ENCODE data around the gene ITPR3. TPM values are rescaled to one million over a fixed set of nuclear protein-coding genes. Genes with fewer than 3 reads are reported as not detected.

Gene ITPR3
- total RNA-seq, 1 donor from 2014 or later: 4.7 TPM

DNA sequence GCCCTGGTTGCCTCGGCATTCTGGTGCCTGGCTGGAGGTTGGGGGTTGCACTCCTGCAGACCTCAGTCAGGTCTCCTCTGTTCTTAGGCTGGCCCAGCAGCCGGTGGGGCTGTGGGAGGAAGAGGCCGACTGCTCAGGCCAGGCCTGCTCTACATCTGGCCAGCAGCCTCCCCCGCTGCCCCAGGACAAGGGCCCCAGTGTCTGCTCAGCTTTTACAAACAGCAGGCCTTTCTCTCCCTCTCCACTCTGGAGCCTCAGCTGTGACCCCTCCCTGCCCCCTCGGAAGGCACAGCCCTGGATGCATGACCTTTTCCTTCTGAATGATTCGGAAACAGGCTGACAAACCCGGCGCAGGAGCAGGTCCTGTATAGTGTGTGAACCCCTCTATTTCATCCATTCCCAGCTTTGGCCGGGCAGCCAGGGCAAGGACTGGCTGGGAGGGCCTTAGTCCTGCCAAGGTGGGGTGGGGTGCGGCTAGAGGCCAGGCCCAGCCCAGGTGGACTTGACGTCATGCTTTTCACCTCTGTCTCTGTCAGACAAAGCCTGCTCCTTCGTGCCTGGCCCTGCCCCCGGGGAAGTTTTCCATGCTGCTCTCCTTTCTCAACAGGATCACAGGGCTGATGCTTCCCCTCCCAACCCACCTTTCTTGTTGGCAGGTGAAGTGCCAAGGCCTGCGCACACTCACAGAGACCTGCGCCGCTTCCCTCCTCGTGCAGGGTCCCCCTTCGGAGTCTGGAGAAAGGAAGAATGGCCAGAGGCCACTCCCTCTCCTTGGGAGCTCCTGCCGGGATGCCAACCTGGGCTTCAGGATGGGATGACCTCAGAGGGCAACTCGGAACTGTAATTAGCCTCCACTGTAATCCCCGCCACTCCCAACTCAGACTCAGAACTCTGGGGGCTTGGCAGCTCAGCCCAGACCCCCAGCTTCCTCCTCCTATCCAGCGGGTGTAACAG, 10.1 kb upstream of the ITPR3 start:
- Histone ChIP-seq H3K36me3 (ENCODE audit: control insufficient read depth in 3 of 3, insufficient read depth in 3 of 3, low read length in 3 of 3) (no peaks in the 10 kb centered on the region), H3K9ac (ENCODE audit: low read depth in 1 of 3, low read length in 3 of 3) (no peak overlapping the region), H3K9me3 (ENCODE audit: control insufficient read depth in 3 of 3, low read length in 3 of 3) (no peaks in the 10 kb centered on the region), H3K27ac (ENCODE audit: low read depth, low read length) (no peak overlapping the region), H3K4me1 (ENCODE audit: control insufficient read depth in 3 of 3, insufficient read depth in 3 of 3, low read length in 3 of 3) (peaks cover 16 to 28% (median 17%) of the 10 kb centered on the region in 3 donors), H3K27me3 (ENCODE audit: control insufficient read depth in 3 of 3, insufficient read depth in 3 of 3, low read length in 3 of 3) (no peaks in the 10 kb centered on the region), H3K4me3 (ENCODE audit: low read length in 3 of 3) (no peak overlapping the region)

DNA sequence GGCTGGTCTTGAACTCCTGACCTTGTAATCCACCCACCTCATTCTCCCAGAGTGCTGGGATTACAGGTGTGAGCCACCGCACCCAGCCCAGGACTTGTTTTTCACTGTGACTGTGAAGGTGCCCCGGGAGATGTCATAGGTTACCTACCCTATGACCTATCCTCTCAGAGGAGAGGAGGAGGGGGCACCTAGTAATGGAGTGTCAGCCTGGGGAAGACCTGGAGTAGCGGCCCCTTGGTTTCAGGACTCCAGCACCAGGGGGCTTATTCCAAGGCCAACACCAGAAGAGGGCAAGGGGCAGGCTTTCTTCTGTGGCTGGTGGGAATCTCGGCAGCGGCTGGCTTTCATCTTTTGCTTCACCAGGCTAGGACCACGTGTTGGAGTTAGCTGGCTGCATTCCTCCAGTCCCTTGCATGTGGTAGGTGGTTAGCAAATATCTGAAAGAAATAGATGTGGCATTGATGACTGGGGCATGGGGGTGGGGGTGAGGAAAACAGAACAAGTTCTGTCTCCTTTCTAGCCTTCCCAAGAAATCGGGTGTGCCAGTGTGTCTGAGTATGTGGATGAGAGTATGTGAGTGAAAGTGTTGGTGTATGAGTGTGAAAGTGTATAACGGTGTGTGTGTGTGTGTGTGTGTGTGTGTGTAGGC, 7.9 kb upstream of the ITPR3 start:
- peaks cover 16 to 21% (median 17%) of the 10 kb centered on the region in 3 donors for H3K4me1 ChIP-seq (ENCODE audit: control insufficient read depth in 3 of 3, insufficient read depth in 3 of 3, low read length in 3 of 3)
- no peak overlapping the region for H3K27ac ChIP-seq (ENCODE audit: low read depth, low read length)
- H3K27me3 ChIP-seq (ENCODE audit: control insufficient read depth in 3 of 3, insufficient read depth in 3 of 3, low read length in 3 of 3): no peaks in the 10 kb centered on the region
- no peak overlapping the region for H3K9ac ChIP-seq (ENCODE audit: low read depth in 1 of 3, low read length in 3 of 3)
- H3K36me3 ChIP-seq (ENCODE audit: control insufficient read depth in 3 of 3, insufficient read depth in 3 of 3, low read length in 3 of 3): no peaks in the 10 kb centered on the region
- no peak overlapping the region for H3K4me3 ChIP-seq (ENCODE audit: low read length in 3 of 3)
- H3K9me3 ChIP-seq (ENCODE audit: control insufficient read depth in 3 of 3, low read length in 3 of 3): no peaks in the 10 kb centered on the region

DNA sequence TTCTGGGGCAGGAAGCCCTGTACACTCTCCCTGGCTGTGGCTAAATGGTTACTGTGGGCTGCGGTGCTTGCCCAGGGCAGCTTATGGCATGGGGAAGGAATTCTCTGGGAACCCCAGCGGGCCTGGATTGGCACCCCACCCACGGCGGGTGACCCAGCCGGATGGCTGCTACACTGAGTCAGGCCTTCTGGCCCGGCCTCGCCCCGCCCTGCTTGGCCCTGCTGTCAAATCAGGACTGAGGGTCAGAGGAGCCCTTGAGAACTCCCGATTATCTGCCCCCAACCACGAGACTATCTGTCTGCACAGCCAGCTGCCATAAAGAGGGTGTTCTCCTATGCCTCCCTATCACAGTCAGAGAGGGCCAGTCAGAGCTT, 7.3 kb upstream of the ITPR3 start:
- Histone ChIP-seq H3K9me3 (ENCODE audit: control insufficient read depth in 3 of 3, low read length in 3 of 3) (no peaks in the 10 kb centered on the region), H3K27ac (ENCODE audit: low read depth, low read length) (no peak overlapping the region), H3K9ac (ENCODE audit: low read depth in 1 of 3, low read length in 3 of 3) (no peak overlapping the region)

DNA sequence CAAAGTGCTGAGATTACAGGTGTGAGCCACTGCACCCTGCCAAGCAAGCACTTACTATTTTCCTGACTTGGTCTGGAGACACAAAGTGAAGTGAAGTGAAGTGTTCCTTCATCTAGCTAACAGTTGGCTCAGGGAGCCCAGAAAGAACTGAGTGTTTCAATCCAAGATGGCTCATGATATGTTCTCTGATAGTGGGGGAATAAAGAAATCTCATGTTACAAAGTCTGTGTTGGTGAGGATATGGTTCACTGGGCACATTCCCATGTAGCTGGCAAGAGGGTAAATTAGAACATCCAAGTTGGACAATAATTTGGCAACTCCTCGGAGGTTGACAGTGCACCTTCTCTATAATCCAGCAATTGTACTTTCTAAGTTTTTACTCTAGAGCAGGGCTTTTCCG, 5.0 kb upstream of the ITPR3 start:
- Histone ChIP-seq H3K9ac (ENCODE audit: low read depth in 1 of 3, low read length in 3 of 3) (no peak overlapping the region), H3K36me3 (ENCODE audit: control insufficient read depth in 3 of 3, insufficient read depth in 3 of 3, low read length in 3 of 3) (no peaks in the 10 kb centered on the region), H3K4me3 (ENCODE audit: low read length in 3 of 3) (no peak overlapping the region), H3K27me3 (ENCODE audit: control insufficient read depth in 3 of 3, insufficient read depth in 3 of 3, low read length in 3 of 3) (peaks cover 0 to 3% (median 0%) of the 10 kb centered on the region in 3 donors), H3K27ac (ENCODE audit: low read depth, low read length) (no peak overlapping the region), H3K9me3 (ENCODE audit: control insufficient read depth in 3 of 3, low read length in 3 of 3) (no peaks in the 10 kb centered on the region), H3K4me1 (ENCODE audit: control insufficient read depth in 3 of 3, insufficient read depth in 3 of 3, low read length in 3 of 3) (peaks cover 8 to 12% (median 9%) of the 10 kb centered on the region in 3 donors)

More for the DNA sequence above, 7.3 kb upstream of the ITPR3 start:
- Histone ChIP-seq H3K4me1 (ENCODE audit: control insufficient read depth in 3 of 3, insufficient read depth in 3 of 3, low read length in 3 of 3) (peaks cover 14 to 18% (median 15%) of the 10 kb centered on the region in 3 donors), H3K36me3 (ENCODE audit: control insufficient read depth in 3 of 3, insufficient read depth in 3 of 3, low read length in 3 of 3) (no peaks in the 10 kb centered on the region), H3K4me3 (ENCODE audit: low read length in 3 of 3) (no peak overlapping the region), H3K27me3 (ENCODE audit: control insufficient read depth in 3 of 3, insufficient read depth in 3 of 3, low read length in 3 of 3) (no peaks in the 10 kb centered on the region)

DNA sequence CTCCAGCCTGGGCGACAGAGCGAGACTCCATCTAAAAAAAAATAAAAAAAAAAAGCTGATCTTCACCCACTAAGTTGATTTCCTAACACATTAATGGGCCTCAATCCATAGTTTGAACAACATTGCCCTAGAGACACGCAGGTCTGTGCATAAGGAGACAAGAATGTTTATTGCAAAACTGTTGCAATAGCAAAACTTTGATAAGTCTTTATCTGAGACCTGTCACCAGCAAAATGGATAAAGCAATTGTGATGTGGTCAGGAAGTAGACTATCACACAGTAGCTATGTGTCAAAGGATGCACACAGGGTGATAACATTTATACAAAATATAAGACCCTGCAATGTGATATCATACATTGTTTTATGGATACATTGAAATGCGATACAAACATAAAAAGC, 4.2 kb upstream of the ITPR3 start:
- H3K27me3 ChIP-seq (ENCODE audit: control insufficient read depth in 3 of 3, insufficient read depth in 3 of 3, low read length in 3 of 3): peaks cover 0 to 5% (median 0%) of the 10 kb centered on the region in 3 donors
- H3K36me3 ChIP-seq (ENCODE audit: control insufficient read depth in 3 of 3, insufficient read depth in 3 of 3, low read length in 3 of 3): no peaks in the 10 kb centered on the region
- H3K9me3 ChIP-seq (ENCODE audit: control insufficient read depth in 3 of 3, low read length in 3 of 3): no peaks in the 10 kb centered on the region
- peaks cover 12 to 16% (median 14%) of the 10 kb centered on the region in 3 donors for H3K4me1 ChIP-seq (ENCODE audit: control insufficient read depth in 3 of 3, insufficient read depth in 3 of 3, low read length in 3 of 3)
- H3K27ac ChIP-seq (ENCODE audit: low read depth, low read length): no peak overlapping the region
- H3K4me3 ChIP-seq (ENCODE audit: low read length in 3 of 3): no peak overlapping the region
- no peak overlapping the region for H3K9ac ChIP-seq (ENCODE audit: low read depth in 1 of 3, low read length in 3 of 3)

DNA sequence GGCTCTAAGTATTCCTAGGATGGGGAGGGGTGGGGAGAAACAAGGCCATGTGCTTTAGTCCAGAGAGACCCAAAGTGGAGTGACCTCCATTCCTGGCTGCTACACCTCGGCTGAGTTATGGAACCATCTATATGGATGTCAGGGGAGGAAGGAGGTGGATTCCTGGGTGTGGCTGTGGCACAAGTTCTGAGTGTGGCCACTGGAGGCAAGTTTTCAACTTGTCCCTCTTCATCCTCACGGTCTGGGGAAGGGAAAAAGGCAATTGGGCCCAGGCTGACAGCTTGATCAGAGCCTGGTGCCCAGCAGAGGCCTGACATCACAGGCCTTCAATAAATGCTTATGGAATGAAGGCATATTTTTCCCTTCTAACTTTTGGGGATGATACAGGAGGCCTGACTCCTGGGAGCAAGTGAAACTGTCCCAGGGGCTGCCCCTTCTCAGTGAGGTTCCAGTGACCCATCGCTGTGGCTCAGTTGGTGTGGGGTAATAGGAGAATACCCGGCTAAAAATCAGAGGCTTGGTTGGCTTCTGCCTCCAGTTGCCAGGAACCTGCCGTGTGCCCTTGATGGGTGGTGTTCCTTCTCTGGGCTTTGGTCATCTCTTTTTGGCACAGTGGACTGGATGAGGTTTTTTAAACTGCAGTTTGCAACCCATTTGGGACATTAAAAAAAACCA, 1.8 kb upstream of the ITPR3 start:
- H3K4me1 ChIP-seq (ENCODE audit: control insufficient read depth in 3 of 3, insufficient read depth in 3 of 3, low read length in 3 of 3): peaks cover 18 to 21% (median 19%) of the 10 kb centered on the region in 3 donors
- H3K4me3 ChIP-seq (ENCODE audit: low read length in 3 of 3): no peak overlapping the region
- peaks cover 0 to 9% (median 0%) of the 10 kb centered on the region in 3 donors for H3K27me3 ChIP-seq (ENCODE audit: control insufficient read depth in 3 of 3, insufficient read depth in 3 of 3, low read length in 3 of 3)
- no peaks in the 10 kb centered on the region for H3K36me3 ChIP-seq (ENCODE audit: control insufficient read depth in 3 of 3, insufficient read depth in 3 of 3, low read length in 3 of 3)
- peak overlapping the region in 1 of 3 donors; percentile 34 for H3K9ac ChIP-seq (ENCODE audit: low read depth in 1 of 3, low read length in 3 of 3)
- no peak overlapping the region for H3K27ac ChIP-seq (ENCODE audit: low read depth, low read length)
- no peaks in the 10 kb centered on the region for H3K9me3 ChIP-seq (ENCODE audit: control insufficient read depth in 3 of 3, low read length in 3 of 3)

DNA sequence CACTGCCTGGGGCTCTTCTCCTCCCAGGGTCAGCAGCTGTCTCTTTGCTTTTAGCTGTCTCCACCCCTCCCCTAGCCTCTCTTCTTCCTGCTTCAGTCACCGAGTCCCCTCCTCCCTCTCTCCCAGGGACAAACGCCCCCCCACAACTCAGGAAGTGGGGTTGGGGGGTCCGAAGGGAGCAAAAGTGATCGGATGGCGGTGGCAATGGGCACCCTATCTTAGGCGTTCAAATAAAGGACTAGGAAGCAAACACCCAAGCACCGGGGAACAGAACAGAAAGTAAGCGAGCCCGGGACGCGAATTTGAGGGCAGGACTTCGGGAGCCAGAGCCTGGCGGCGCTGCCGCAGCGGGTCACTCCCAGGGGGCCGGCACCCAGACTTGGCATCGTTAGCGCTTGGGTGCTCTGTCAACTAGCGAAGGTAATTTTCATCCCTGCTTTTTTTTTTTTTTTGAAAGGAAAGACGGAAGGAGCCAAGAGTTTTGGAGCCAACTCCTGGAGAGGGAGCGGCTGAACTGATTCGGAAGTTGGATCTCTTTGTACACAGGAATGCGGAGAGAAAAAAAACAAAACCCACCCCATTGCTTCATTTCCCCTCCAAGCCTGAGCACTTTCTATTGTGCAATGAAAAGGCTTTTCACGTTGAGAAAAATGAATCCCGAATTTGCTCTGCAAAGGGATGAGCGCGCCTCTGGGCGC, 815 bp upstream of the ITPR3 start:
- Histone ChIP-seq H3K4me1 (ENCODE audit: control insufficient read depth in 3 of 3, insufficient read depth in 3 of 3, low read length in 3 of 3) (peaks cover 18 to 21% (median 19%) of the 10 kb centered on the region in 3 donors), H3K27me3 (ENCODE audit: control insufficient read depth in 3 of 3, insufficient read depth in 3 of 3, low read length in 3 of 3) (peaks cover 0 to 9% (median 0%) of the 10 kb centered on the region in 3 donors), H3K9me3 (ENCODE audit: control insufficient read depth in 3 of 3, low read length in 3 of 3) (no peaks in the 10 kb centered on the region), H3K36me3 (ENCODE audit: control insufficient read depth in 3 of 3, insufficient read depth in 3 of 3, low read length in 3 of 3) (no peaks in the 10 kb centered on the region), H3K4me3 (ENCODE audit: low read length in 3 of 3) (peak overlapping the region; percentile 42 to 80 (median 75)), H3K27ac (ENCODE audit: low read depth, low read length) (peak overlapping the region; percentile 36), H3K9ac (ENCODE audit: low read depth in 1 of 3, low read length in 3 of 3) (peak overlapping the region; percentile 34 to 80 (median 69))

DNA sequence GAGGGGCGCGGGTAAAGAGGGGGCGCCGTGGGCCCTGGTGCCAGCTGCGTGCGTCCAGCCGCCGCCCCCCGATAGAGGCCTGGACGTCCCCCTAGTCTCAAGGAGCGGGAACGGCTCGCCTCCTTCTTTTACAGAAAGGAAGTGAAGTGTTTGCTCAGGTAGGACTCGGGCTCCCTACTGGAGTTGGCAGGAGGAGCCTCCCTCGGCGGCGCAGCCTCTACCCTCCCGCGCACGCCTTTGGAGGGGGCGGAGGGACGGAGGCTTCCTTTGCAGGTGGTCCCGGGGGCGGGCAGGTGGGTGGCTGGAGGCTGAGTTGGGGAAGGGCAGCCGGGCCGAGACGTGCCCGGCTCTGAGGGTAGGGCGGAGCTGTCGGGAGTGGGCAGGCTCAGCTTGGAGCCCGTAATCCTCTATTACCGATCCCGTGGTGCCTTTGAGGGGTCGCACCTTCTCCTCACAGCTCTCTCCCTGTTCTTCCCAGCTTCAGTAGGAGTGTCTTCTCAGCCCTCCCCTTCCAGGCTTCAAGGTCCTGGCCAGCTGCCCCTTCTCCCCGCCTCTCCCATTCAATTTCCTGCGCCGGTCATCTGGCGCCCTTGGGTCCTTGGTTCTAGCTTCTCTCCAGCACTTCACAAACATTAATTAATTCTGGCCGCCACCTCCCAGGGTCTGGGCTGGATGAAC, 728 bp downstream of the ITPR3 start:
- Histone ChIP-seq H3K36me3 (ENCODE audit: control insufficient read depth in 3 of 3, insufficient read depth in 3 of 3, low read length in 3 of 3) (no peaks in the 10 kb centered on the region), H3K27me3 (ENCODE audit: control insufficient read depth in 3 of 3, insufficient read depth in 3 of 3, low read length in 3 of 3) (peaks cover 0 to 9% (median 0%) of the 10 kb centered on the region in 3 donors), H3K27ac (ENCODE audit: low read depth, low read length) (peak overlapping the region; percentile 28), H3K9me3 (ENCODE audit: control insufficient read depth in 3 of 3, low read length in 3 of 3) (no peaks in the 10 kb centered on the region), H3K4me3 (ENCODE audit: low read length in 3 of 3) (peak overlapping the region; percentile 54 to 68 (median 61)), H3K4me1 (ENCODE audit: control insufficient read depth in 3 of 3, insufficient read depth in 3 of 3, low read length in 3 of 3) (peaks cover 18 to 21% (median 19%) of the 10 kb centered on the region in 3 donors), H3K9ac (ENCODE audit: low read depth in 1 of 3, low read length in 3 of 3) (peak overlapping the region; percentile 40 to 57 (median 45))

All from skeletal muscle tissue (tissue), 4 donors.